ENCODE measurements around the gene SLC45A1. TPM values are rescaled to one million over a fixed set of nuclear protein-coding genes. Genes with fewer than 3 reads are reported as not detected.

SLC45A1 gene
- total RNA-seq, 2 experiments from 2014 or later = 0.88 to 0.98 TPM

DNA sequence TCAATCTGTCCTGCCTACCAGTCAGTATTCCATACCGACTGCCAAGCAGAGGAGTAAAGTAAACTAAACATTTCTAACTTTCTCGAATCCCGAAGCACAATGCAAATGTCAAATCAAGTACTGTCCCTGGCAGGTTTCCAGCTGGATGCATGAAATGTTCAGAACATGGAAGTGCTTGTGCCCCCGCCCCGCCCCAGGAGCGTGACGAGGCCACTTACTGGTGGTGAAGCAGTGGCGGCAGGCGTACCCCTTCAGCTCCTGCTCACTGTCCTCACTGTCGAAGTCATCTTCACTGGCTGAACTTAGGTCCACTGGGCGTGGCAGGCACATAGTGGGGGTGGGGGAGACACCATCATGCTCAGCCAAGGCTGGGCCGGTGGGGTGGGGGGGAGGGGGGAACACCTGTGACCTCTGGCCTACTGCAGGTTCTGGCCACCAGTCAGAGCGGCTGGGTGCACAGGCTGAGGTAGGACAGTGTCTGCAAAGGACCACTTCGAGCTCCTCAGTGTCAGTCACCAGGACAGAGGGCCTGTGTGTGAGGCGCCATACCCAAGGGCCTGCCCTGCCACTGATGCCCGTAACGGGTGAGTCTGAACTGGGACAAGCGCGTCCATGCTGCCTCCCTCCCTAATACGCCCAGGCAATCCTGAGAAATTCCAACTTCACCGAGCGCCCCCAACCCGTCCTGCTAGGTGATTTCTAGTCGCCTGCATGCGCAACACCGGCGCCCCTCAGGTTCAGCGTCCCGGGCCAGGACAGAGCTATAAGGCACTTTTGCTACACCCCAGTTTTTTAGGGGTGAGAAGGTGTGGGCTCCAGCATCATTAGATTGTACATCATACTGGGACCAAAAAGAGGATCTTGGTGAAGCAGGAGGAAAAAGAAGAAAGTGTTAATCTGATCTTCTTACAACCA, 46.9 kb downstream of the SLC45A1 start:
- intact Hi-C loops (cut with DNase I, micrococcal nuclease) = no loop called here
- ChIA-PET CTCF (no interaction called here), POLR2A (no interaction called here)
- Histone ChIP-seq H3K4me3 (ENCODE audit: low read length) (no peak overlapping the region), H3K36me3 (ENCODE audit: insufficient read depth, low read length) (peaks cover 74% of the 10 kb centered on the region), H3K9me3 (ENCODE audit: control insufficient read depth in 1 of 2, insufficient read depth in 1 of 2, low read length in 2 of 2) (no peaks in the 10 kb centered on the region), H3K27me3 (ENCODE audit: control insufficient read depth in 1 of 2, insufficient read depth in 2 of 2, low read length in 2 of 2) (no peaks in the 10 kb centered on the region), H3K27ac (ENCODE audit: low read depth in 1 of 2, low read length in 2 of 2) (peak overlapping the region in 1 of 2 donors; percentile 13), H3K4me1 (ENCODE audit: insufficient read depth, low read length) (peaks cover 9% of the 10 kb centered on the region)
- TF ChIP-seq, protein P1, sequence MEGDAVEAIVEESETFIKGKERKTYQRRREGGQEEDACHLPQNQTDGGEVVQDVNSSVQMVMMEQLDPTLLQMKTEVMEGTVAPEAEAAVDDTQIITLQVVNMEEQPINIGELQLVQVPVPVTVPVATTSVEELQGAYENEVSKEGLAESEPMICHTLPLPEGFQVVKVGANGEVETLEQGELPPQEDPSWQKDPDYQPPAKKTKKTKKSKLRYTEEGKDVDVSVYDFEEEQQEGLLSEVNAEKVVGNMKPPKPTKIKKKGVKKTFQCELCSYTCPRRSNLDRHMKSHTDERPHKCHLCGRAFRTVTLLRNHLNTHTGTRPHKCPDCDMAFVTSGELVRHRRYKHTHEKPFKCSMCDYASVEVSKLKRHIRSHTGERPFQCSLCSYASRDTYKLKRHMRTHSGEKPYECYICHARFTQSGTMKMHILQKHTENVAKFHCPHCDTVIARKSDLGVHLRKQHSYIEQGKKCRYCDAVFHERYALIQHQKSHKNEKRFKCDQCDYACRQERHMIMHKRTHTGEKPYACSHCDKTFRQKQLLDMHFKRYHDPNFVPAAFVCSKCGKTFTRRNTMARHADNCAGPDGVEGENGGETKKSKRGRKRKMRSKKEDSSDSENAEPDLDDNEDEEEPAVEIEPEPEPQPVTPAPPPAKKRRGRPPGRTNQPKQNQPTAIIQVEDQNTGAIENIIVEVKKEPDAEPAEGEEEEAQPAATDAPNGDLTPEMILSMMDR (IDR thresholded peaks at IDR 0.05) = no peak
- H3K27ac Mint-ChIP-seq = no peak overlapping the region
- H3K9me3 Mint-ChIP-seq = no peaks in the 10 kb centered on the region
- no peaks in the 10 kb centered on the region for H3K27me3 Mint-ChIP-seq
- H3K4me1 Mint-ChIP-seq (ENCODE audit: low read depth) = peaks cover 19% of the 10 kb centered on the region
- H3K4me3 Mint-ChIP-seq = no peak overlapping the region
- H3K36me3 Mint-ChIP-seq (ENCODE audit: low read depth) = peaks cover 78% of the 10 kb centered on the region
- DNase-seq (no peak), ATAC-seq (ENCODE audit: poor library complexity) (no peak)

DNA sequence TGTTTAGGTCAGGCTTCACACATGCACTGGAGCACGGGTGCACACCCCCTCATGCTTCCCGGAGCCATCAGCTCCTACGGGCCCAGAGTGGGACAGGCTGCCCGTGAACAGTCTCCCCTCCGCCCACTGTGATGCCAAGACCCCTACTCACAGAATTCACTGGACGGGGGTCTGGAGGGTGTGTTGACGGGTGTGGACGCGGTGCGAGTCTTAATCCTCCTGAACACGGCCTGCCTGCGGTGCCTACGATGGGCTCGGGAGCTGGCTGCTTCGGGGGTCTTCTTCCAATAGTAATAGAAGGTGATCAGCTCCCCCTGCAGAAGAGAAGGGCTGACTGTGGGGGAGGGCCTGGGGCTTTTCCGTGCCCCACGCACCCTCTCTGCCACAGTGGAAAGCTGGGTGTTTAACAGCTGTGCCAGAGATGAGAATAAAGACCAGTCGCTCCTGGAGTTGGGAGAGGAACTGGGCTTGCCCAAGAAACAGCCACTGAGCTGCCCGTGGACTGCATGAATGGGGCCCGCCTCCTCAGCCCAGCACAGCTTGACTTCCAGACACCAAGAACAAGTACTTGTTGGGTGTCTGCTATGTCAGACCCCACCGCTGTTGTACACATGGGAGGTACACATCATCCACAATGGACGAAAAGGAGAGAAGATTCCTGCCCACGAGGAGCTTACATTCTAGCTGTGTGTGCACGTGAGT, 47.9 kb downstream of the SLC45A1 start:
- peaks cover 29% of the 10 kb centered on the region for H3K4me1 Mint-ChIP-seq (ENCODE audit: low read depth)
- H3K9me3 Mint-ChIP-seq = no peaks in the 10 kb centered on the region
- Histone ChIP-seq H3K9me3 (ENCODE audit: control insufficient read depth in 1 of 2, insufficient read depth in 1 of 2, low read length in 2 of 2) (no peaks in the 10 kb centered on the region), H3K4me3 (ENCODE audit: low read length) (no peak overlapping the region), H3K27ac (ENCODE audit: low read depth in 1 of 2, low read length in 2 of 2) (no peak overlapping the region), H3K36me3 (ENCODE audit: insufficient read depth, low read length) (peaks cover 73% of the 10 kb centered on the region), H3K27me3 (ENCODE audit: control insufficient read depth in 1 of 2, insufficient read depth in 2 of 2, low read length in 2 of 2) (no peaks in the 10 kb centered on the region), H3K4me1 (ENCODE audit: insufficient read depth, low read length) (peaks cover 10% of the 10 kb centered on the region)
- DNase-seq (no peak), ATAC-seq (ENCODE audit: poor library complexity) (no peak)
- no peaks in the 10 kb centered on the region for H3K27me3 Mint-ChIP-seq
- POLR2A ChIA-PET = no interaction called here
- CTCF ChIA-PET = no interaction called here
- H3K36me3 Mint-ChIP-seq (ENCODE audit: low read depth) = peaks cover 87% of the 10 kb centered on the region
- H3K4me3 Mint-ChIP-seq = no peak overlapping the region
- TF ChIP-seq, protein P1 (IDR thresholded peaks at IDR 0.05) = no peak
- peak overlapping the region; percentile 24 for H3K27ac Mint-ChIP-seq
- intact Hi-C loops (cut with DNase I, micrococcal nuclease) = no loop called here

DNA sequence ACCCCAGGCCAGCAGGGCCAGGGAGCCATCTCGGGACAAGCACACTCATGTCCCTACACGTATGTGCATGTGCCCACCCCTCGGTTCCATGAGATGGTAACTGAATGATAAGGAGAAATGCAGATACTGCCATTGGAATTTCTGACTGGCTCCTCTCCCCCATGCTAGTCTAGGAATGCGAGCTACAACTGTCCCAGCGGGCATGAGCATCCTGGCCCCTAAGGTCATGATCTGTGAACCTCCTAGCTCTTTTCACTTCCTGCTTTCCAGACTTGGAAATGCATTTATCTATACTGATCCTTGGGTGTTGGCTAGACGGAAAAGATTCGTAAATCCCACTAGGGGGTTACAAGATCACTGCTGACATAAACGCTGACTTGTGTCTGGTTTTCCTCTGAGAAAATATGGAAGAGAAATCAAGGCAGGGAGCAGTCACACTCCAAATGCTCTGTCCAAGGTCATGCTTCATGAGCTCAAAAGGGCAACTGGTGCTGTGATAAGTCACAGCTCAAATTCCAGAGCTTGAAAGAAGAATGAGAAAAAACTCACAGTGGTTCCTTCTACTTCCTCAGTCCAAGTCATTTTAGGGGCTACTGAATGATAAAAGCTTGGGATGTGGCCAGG, 49.8 kb downstream of the SLC45A1 start:
- TF ChIP-seq, protein P1 (IDR thresholded peaks at IDR 0.05) = no peak
- H3K36me3 ChIP-seq (ENCODE audit: insufficient read depth, low read length) = peaks cover 72% of the 10 kb centered on the region
- ATAC-seq (ENCODE audit: poor library complexity) (no peak), DNase-seq (no peak)
- no peaks in the 10 kb centered on the region for H3K27me3 Mint-ChIP-seq
- no peaks in the 10 kb centered on the region for H3K9me3 Mint-ChIP-seq
- peak overlapping the region; percentile 71 for H3K27ac Mint-ChIP-seq
- no peaks in the 10 kb centered on the region for H3K27me3 ChIP-seq (ENCODE audit: control insufficient read depth in 1 of 2, insufficient read depth in 2 of 2, low read length in 2 of 2)
- H3K4me3 ChIP-seq (ENCODE audit: low read length) = no peak overlapping the region
- H3K36me3 Mint-ChIP-seq (ENCODE audit: low read depth) = peaks cover 88% of the 10 kb centered on the region
- intact Hi-C loops (cut with DNase I, micrococcal nuclease) = no loop called here
- no peaks in the 10 kb centered on the region for H3K9me3 ChIP-seq (ENCODE audit: control insufficient read depth in 1 of 2, insufficient read depth in 1 of 2, low read length in 2 of 2)
- ChIA-PET POLR2A (interaction anchor here (0.9 kb wide), 1 partner anchor 26 kb away, joined by 3 read pairs; no protein-coding TSS in a partner anchor), CTCF (interaction anchor here (0.8 kb wide), 1 partner anchor 481 kb away, joined by 3 read pairs; no protein-coding TSS in a partner anchor)
- H3K4me3 Mint-ChIP-seq = no peak overlapping the region
- no peak overlapping the region for H3K27ac ChIP-seq (ENCODE audit: low read depth in 1 of 2, low read length in 2 of 2)
- peaks cover 47% of the 10 kb centered on the region for H3K4me1 Mint-ChIP-seq (ENCODE audit: low read depth)
- H3K4me1 ChIP-seq (ENCODE audit: insufficient read depth, low read length) = peaks cover 27% of the 10 kb centered on the region
